ENCODE measurements around the gene ZNF580. TPM values are rescaled to one million over a fixed set of nuclear protein-coding genes. Genes with fewer than 3 reads are reported as not detected.

The ZNF580 gene
- total and polyA plus RNA-seq, 2 of the 13 experiments (the other 11 are each of a cell fraction or from before 2014, with no cell fraction given) = 4.4 to 6.0 TPM

DNA sequence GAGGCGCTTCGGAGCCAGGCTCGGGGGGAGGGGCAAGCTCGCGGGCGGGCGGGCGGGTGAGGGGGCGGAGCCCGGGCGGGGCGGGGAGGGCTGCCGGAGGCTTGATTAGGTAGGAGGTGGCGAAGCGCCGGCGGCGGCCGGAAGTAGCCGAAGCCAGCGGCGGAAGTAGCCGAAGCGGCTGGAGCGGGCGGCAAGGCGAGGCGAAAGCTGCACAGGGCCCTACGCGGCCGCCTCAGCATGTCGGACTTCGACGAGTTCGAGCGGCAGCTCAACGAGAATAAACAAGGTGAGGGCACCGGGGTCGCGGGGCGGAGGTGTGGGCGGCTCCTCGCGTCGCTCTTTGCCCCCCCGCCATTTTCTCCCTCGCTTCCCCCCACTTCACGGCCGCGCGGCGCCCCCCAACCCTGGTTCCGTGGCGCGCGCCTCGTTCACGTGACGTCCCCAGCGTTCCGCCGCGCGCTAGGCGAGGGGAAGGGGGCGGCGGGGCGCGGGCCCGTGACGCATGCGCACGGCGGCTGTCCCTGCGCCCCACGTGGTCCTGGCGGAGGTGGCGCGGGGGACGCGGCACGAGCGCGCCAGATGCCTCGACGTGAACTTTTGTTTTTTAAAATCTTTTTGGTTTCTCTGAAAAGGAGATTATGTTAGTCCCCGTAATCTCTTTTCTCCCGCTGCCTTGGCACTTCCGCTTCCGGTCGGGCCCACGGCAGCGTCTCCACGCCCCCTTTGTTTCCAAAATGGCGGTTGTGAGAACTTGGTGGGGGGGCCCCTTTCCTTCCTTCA lies 14.3 kb downstream of the ZNF580 start, which contains the start of gene U2AF2 (continued):
- TF ChIP-seq, protein P1, sequence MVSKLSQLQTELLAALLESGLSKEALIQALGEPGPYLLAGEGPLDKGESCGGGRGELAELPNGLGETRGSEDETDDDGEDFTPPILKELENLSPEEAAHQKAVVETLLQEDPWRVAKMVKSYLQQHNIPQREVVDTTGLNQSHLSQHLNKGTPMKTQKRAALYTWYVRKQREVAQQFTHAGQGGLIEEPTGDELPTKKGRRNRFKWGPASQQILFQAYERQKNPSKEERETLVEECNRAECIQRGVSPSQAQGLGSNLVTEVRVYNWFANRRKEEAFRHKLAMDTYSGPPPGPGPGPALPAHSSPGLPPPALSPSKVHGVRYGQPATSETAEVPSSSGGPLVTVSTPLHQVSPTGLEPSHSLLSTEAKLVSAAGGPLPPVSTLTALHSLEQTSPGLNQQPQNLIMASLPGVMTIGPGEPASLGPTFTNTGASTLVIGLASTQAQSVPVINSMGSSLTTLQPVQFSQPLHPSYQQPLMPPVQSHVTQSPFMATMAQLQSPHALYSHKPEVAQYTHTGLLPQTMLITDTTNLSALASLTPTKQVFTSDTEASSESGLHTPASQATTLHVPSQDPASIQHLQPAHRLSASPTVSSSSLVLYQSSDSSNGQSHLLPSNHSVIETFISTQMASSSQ (IDR thresholded peaks at IDR 0.05; ENCODE audit: low read depth) = no peak
- TF ChIP-seq, protein P1 (CRISPR knock-in tag; IDR thresholded peaks at IDR 0.05; ENCODE audit: borderline replicate concordance) = no peak; the same call in 1 of the 2 replicates
- TF ChIP-seq ZBTB20 (CRISPR knock-in tag; IDR thresholded peaks at IDR 0.05; ENCODE audit: borderline replicate concordance, low read depth) = no peak
- no peak for TF ChIP-seq ZNF224 (CRISPR knock-in tag; IDR thresholded peaks at IDR 0.05)
- TF ChIP-seq, protein P2, sequence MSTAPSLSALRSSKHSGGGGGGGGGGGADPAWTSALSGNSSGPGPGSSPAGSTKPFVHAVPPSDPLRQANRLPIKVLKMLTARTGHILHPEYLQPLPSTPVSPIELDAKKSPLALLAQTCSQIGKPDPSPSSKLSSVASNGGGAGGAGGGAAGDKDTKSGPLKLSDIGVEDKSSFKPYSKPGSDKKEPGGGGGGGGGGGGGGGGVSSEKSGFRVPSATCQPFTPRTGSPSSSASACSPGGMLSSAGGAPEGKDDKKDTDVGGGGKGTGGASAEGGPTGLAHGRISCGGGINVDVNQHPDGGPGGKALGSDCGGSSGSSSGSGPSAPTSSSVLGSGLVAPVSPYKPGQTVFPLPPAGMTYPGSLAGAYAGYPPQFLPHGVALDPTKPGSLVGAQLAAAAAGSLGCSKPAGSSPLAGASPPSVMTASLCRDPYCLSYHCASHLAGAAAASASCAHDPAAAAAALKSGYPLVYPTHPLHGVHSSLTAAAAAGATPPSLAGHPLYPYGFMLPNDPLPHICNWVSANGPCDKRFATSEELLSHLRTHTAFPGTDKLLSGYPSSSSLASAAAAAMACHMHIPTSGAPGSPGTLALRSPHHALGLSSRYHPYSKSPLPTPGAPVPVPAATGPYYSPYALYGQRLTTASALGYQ (CRISPR knock-in tag; IDR thresholded peaks at IDR 0.05) = peak; percentile 52
- no peak for TF ChIP-seq FOXA3 (CRISPR knock-in tag; IDR thresholded peaks at IDR 0.05)
- TF ChIP-seq, protein P3, sequence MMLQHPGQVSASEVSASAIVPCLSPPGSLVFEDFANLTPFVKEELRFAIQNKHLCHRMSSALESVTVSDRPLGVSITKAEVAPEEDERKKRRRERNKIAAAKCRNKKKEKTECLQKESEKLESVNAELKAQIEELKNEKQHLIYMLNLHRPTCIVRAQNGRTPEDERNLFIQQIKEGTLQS (CRISPR knock-in tag; IDR thresholded peaks at IDR 0.05) = no peak
- TF ChIP-seq SMARCC2 (IDR thresholded peaks at IDR 0.05) = no peak
- 0 out of 2 replicates have a peak, but pooled peaks have one; percentile 20 for TF ChIP-seq JUND (CRISPR knock-in tag; IDR thresholded peaks at IDR 0.05)
- no peak for TF ChIP-seq KDM6A (CRISPR knock-in tag; IDR thresholded peaks at IDR 0.05; ENCODE audit: low read depth)
- no peak for TF ChIP-seq KDM4B (CRISPR knock-in tag; IDR thresholded peaks at IDR 0.05)
- no peak for TF ChIP-seq STAG1 (CRISPR knock-in tag; IDR thresholded peaks at IDR 0.05)
- no peak for TF ChIP-seq MBD4 (IDR thresholded peaks at IDR 0.05; ENCODE audit: borderline replicate concordance, low read length)
- no peak for TF ChIP-seq ZNF569 (CRISPR knock-in tag; IDR thresholded peaks at IDR 0.05; ENCODE audit: borderline replicate concordance)
- peak; percentile 48; the same call in 1 of the 2 replicates for TF ChIP-seq ZFP90 (CRISPR knock-in tag; IDR thresholded peaks at IDR 0.05; ENCODE audit: borderline replicate concordance)
- TF ChIP-seq ZNF205 (CRISPR knock-in tag; IDR thresholded peaks at IDR 0.05) = 0 out of 2 replicates have a peak, but pooled peaks have one; percentile 13
- TF ChIP-seq, protein P4, sequence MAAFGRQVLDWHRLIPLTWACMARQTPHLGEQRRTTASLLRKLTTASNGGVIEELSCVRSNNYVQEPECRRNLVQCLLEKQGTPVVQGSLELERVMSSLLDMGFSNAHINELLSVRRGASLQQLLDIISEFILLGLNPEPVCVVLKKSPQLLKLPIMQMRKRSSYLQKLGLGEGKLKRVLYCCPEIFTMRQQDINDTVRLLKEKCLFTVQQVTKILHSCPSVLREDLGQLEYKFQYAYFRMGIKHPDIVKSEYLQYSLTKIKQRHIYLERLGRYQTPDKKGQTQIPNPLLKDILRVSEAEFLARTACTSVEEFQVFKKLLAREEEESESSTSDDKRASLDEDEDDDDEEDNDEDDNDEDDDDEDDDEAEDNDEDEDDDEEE (CRISPR knock-in tag; IDR thresholded peaks at IDR 0.05) = peak; percentile 96
- TF ChIP-seq, protein P5, sequence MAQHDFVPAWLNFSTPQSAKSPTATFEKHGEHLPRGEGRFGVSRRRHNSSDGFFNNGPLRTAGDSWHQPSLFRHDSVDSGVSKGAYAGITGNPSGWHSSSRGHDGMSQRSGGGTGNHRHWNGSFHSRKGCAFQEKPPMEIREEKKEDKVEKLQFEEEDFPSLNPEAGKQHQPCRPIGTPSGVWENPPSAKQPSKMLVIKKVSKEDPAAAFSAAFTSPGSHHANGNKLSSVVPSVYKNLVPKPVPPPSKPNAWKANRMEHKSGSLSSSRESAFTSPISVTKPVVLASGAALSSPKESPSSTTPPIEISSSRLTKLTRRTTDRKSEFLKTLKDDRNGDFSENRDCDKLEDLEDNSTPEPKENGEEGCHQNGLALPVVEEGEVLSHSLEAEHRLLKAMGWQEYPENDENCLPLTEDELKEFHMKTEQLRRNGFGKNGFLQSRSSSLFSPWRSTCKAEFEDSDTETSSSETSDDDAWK (CRISPR knock-in tag; IDR thresholded peaks at IDR 0.05) = no peak
- no peak; the same call in 1 of the 2 replicates for TF ChIP-seq ETV5 (CRISPR knock-in tag; IDR thresholded peaks at IDR 0.05; ENCODE audit: borderline replicate concordance)
- TF ChIP-seq BORCS8-MEF2B (CRISPR knock-in tag; IDR thresholded peaks at IDR 0.05) = peak; percentile 89; the same call in 1 of the 2 replicates
- TF ChIP-seq SP2 (CRISPR knock-in tag; IDR thresholded peaks at IDR 0.05) = 0 out of 2 replicates have a peak, but pooled peaks have one; percentile 46
- TF ChIP-seq MIXL1 (CRISPR knock-in tag; IDR thresholded peaks at IDR 0.05) = no peak
